ENCODE results near the gene WSCD1. TPM values are rescaled to one million over a fixed set of nuclear protein-coding genes. Genes with fewer than 3 reads are reported as not detected.

The WSCD1 gene
- polyA plus RNA-seq, 1 donor (not counting 4 experiments of a cell fraction or from before 2014, with no cell fraction given) = not detected

GRCh38 chr17:6075845-6076244, 5.7 kb downstream of the WSCD1 start:
- no peak for DNase-seq (ENCODE audit: low read depth, low spot score)
- dilution Hi-C loops (cut with MboI; ENCODE audit: extremely low pct_ligation_motif_present, low sequenced_read_pairs) = no loop called here
- FAIRE-seq = no peak

GRCh38 chr17:6077752-6078151, 7.6 kb downstream of the WSCD1 start:
- H2AFZ ChIP-seq (ENCODE audit: control insufficient read depth, low read length) = no peak overlapping the region
- dilution Hi-C loops (cut with MboI; ENCODE audit: extremely low pct_ligation_motif_present, low sequenced_read_pairs) = no loop called here
- no peaks in the 10 kb centered on the region for H3K79me2 ChIP-seq (ENCODE audit: control insufficient read depth, insufficient read depth, low read length)
- no peaks in the 10 kb centered on the region for H3K36me3 ChIP-seq (ENCODE audit: control insufficient read depth in 2 of 2, extremely low read depth in 1 of 2, insufficient read depth in 2 of 2, low read length in 2 of 2)
- no peaks in the 10 kb centered on the region for H4K20me1 ChIP-seq (ENCODE audit: control insufficient read depth, extremely low read depth, insufficient read depth, low read length)
- peaks cover 14% of the 10 kb centered on the region for H3K27me3 ChIP-seq (ENCODE audit: control insufficient read depth, extremely low read depth, insufficient read depth, low read length)
- no peak overlapping the region for H3K9ac ChIP-seq (ENCODE audit: control insufficient read depth, extremely low read depth, insufficient read depth, low read length)
- no peak overlapping the region for H3K4me3 ChIP-seq (ENCODE audit: control insufficient read depth in 2 of 3, extremely low read depth in 1 of 3, insufficient read depth in 2 of 3, low read depth in 1 of 3, low read length in 3 of 3)
- DNase-seq (ENCODE audit: low read depth, low spot score) (no peak), FAIRE-seq (no peak)
- no peak overlapping the region for H3K27ac ChIP-seq (ENCODE audit: control insufficient read depth, insufficient read depth, low read length)
- no peaks in the 10 kb centered on the region for H3K9me1 ChIP-seq (ENCODE audit: control insufficient read depth, extremely low read depth, insufficient read depth, low read length)
- no peak overlapping the region for H3K4me2 ChIP-seq (ENCODE audit: control insufficient read depth, extremely low read depth, insufficient read depth, low read depth, low read length)
- H3K4me1 ChIP-seq (ENCODE audit: control insufficient read depth, extremely low read depth, insufficient read depth, low read length) = no peaks in the 10 kb centered on the region
- TF ChIP-seq EZH2 (IDR thresholded peaks at IDR 0.05; ENCODE audit: low read length) = no peak
- TF ChIP-seq CTCF (optimal IDR thresholded peaks at IDR 0.05 in 1 of 3, IDR thresholded peaks at IDR 0.05 in 1 of 3, conservative IDR thresholded peaks at IDR 0.05 in 1 of 3; ENCODE audit: extremely low read depth in 1 of 3, insufficient read depth in 2 of 3, low read length in 3 of 3) = no peak
- H3K9me3 ChIP-seq (ENCODE audit: control insufficient read depth, low read depth, low read length) = no peaks in the 10 kb centered on the region

More at GRCh38 chr17:6075845-6076244, 5.7 kb downstream of the WSCD1 start:
- Histone ChIP-seq H3K4me3 (ENCODE audit: control insufficient read depth in 2 of 3, extremely low read depth in 1 of 3, insufficient read depth in 2 of 3, low read depth in 1 of 3, low read length in 3 of 3) (no peak overlapping the region), H3K27ac (ENCODE audit: control insufficient read depth, insufficient read depth, low read length) (no peak overlapping the region), H4K20me1 (ENCODE audit: control insufficient read depth, extremely low read depth, insufficient read depth, low read length) (no peaks in the 10 kb centered on the region), H3K4me2 (ENCODE audit: control insufficient read depth, extremely low read depth, insufficient read depth, low read depth, low read length) (no peak overlapping the region), H3K9ac (ENCODE audit: control insufficient read depth, extremely low read depth, insufficient read depth, low read length) (no peak overlapping the region), H3K79me2 (ENCODE audit: control insufficient read depth, insufficient read depth, low read length) (no peaks in the 10 kb centered on the region), H2AFZ (ENCODE audit: control insufficient read depth, low read length) (no peak overlapping the region), H3K9me3 (ENCODE audit: control insufficient read depth, low read depth, low read length) (no peaks in the 10 kb centered on the region), H3K9me1 (ENCODE audit: control insufficient read depth, extremely low read depth, insufficient read depth, low read length) (no peaks in the 10 kb centered on the region), H3K27me3 (ENCODE audit: control insufficient read depth, extremely low read depth, insufficient read depth, low read length) (peaks cover 31% of the 10 kb centered on the region), H3K4me1 (ENCODE audit: control insufficient read depth, extremely low read depth, insufficient read depth, low read length) (no peaks in the 10 kb centered on the region), H3K36me3 (ENCODE audit: control insufficient read depth in 2 of 2, extremely low read depth in 1 of 2, insufficient read depth in 2 of 2, low read length in 2 of 2) (no peaks in the 10 kb centered on the region)
- TF ChIP-seq EZH2 (IDR thresholded peaks at IDR 0.05; ENCODE audit: low read length) (no peak), CTCF (optimal IDR thresholded peaks at IDR 0.05 in 1 of 3, IDR thresholded peaks at IDR 0.05 in 1 of 3, conservative IDR thresholded peaks at IDR 0.05 in 1 of 3; ENCODE audit: extremely low read depth in 1 of 3, insufficient read depth in 2 of 3, low read length in 3 of 3) (no peak)
